ENCODE results near the gene ATPAF2.
A peak's percentile ranks its signal among the peaks of the same experiment; 100 is the strongest.

Gene ATPAF2

DNA sequence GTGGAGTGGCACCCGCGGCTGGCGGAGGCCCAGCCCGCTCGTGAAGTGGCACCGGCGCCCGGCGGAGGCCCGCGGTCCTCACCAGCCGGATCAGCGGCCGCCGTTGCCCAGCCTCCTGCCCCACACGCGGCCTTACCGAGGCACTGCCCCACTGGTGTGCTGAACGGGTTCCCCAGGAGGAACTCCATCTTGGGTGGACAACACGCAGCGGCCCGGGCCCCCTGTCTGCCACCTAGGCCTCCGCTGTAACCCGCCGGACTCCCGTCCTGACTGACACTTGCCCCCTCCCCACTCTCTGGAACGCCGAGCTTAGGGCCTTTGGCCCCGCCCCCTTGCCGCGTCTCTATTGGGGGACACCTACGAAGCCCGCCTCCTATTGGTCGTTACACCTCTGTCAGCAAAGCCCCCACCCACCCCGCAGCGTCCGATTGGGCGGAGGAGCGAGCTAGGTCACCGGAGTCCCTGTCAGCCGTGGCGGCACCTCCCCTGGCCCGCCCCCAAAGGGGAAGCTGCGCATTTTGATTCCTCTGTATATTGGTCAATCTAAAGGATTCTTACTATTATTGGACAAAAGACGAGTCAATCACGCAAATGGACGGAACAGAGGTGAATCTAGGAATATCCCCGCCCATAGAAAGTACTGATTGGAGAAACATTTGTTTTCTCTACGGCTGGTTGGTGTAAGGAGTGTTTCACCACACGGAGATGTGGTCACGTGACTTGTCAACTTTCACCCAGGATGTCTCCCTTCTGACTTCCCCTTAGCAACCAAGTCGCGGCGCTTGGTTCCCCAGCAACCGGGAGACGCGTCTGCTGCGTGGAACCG lies 66.6 kb downstream of the ATPAF2 start, which contains the start of the genes DRC3 and TOM1L2:
Gene DRC3 (plus strand): TSS at position 737 of the 826 bp plus-strand sequence. CDS start 4,737 bp downstream, outside the sequence.
Gene TOM1L2 (minus strand): TSS at position 275 of the 826 bp plus-strand sequence. CDS start 87 bp downstream, at position 188.
- peak within 1 kb of the TSS; percentile 93 for H3K4me3 Mint-ChIP-seq
- H3K36me3 Mint-ChIP-seq (ENCODE audit: low read depth): no peaks in the 10 kb centered on the region
- H3K4me1 Mint-ChIP-seq: peaks cover 28% of the 10 kb centered on the region
- peak; percentile 100 for DNase-seq
- H3K27me3 Mint-ChIP-seq (ENCODE audit: low read depth, poor library complexity): peaks cover 33% of the 10 kb centered on the region
- TF ChIP-seq, protein P1, sequence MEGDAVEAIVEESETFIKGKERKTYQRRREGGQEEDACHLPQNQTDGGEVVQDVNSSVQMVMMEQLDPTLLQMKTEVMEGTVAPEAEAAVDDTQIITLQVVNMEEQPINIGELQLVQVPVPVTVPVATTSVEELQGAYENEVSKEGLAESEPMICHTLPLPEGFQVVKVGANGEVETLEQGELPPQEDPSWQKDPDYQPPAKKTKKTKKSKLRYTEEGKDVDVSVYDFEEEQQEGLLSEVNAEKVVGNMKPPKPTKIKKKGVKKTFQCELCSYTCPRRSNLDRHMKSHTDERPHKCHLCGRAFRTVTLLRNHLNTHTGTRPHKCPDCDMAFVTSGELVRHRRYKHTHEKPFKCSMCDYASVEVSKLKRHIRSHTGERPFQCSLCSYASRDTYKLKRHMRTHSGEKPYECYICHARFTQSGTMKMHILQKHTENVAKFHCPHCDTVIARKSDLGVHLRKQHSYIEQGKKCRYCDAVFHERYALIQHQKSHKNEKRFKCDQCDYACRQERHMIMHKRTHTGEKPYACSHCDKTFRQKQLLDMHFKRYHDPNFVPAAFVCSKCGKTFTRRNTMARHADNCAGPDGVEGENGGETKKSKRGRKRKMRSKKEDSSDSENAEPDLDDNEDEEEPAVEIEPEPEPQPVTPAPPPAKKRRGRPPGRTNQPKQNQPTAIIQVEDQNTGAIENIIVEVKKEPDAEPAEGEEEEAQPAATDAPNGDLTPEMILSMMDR (IDR thresholded peaks at IDR 0.05): no peak
- H3K27ac Mint-ChIP-seq: peak within 1 kb of the TSS; percentile 90
- no peaks in the 10 kb centered on the region for H3K9me3 Mint-ChIP-seq

DNA sequence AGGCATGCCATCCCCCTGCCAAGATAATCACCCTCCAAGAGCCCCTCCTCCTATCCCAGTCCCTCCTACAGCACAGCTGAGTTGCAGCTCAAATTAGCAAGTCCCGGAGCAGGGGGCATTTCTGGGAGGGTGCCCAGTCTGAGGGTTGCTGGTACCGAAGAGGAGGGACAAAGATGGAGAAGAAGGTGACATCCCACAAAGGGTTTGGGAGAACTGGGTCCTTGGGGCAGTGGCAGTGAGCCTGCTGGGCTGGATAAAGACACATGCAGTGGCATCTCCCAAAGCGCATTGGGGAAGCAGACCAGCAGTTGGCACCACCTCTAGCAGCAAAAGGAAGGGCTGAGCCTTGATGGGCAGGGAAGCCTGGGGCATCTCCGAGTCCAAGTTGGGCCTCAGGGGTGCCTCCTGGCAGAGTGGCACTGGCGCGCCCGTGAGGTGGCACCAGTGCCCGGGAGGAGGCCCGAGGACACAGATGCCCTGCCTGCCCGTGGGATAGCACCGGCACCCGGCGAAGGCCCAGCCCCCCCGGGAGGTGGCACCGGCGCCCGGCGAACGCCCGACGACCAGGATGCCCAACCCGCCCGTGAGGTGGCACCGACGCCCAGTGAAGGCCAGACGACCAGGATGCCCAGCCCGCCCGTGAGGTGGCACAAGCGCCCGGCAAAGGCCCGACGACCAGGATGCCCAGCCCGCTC lies 67.4 kb downstream of the ATPAF2 start:
- no peaks in the 10 kb centered on the region for H3K36me3 Mint-ChIP-seq (ENCODE audit: low read depth)
- no peaks in the 10 kb centered on the region for H3K9me3 Mint-ChIP-seq
- H3K27me3 Mint-ChIP-seq (ENCODE audit: low read depth, poor library complexity): peaks cover 30% of the 10 kb centered on the region
- H3K4me1 Mint-ChIP-seq: peaks cover 20% of the 10 kb centered on the region
- peak overlapping the region; percentile 79 for H3K4me3 Mint-ChIP-seq
- TF ChIP-seq, protein P1 (IDR thresholded peaks at IDR 0.05): no peak
- DNase-seq: no peak
- H3K27ac Mint-ChIP-seq: no peak overlapping the region

DNA sequence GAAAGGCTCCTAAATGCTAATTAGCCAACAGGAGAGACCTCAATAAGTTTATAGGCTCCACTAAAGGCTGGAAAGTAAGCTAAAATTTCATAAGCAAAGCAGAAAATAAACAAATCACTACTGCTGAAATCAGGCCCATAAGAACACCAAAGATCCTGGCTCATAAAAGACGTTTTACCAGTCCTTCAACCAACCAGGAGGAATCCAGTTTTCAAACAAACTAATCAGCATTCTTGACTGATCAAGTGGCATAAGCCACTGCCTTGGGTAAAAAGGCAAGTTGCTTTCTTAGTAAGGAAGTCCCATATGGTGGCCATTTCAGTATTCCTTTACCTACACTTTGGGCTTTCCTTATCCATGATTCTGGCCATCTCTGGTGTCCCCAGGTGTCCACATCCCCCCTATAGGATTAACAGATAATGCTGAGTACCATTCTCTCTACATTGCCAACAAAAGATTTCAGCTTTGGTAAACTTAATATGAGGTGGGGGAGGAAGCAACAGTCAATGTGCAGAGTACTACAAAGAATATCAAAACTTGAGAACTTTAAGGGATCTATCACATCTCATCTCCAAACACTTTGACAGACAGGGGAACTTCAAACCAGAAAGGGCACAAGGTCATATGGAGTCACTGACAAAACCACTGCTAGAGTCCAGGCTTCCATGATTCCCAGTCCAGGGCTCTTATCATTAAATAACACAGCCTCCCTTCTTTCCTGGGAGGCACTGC lies 68.1 kb downstream of the ATPAF2 start:
- Mint-ChIP-seq H3K36me3 (ENCODE audit: low read depth) (no peaks in the 10 kb centered on the region), H3K27ac (no peak overlapping the region), H3K9me3 (no peaks in the 10 kb centered on the region), H3K4me3 (peak overlapping the region; percentile 79), H3K27me3 (ENCODE audit: low read depth, poor library complexity) (peaks cover 30% of the 10 kb centered on the region), H3K4me1 (peaks cover 25% of the 10 kb centered on the region)
- TF ChIP-seq, protein P1 (IDR thresholded peaks at IDR 0.05): no peak
- peak; percentile 40 for DNase-seq

Measured in nephron progenitor cell (in vitro differentiated cells).